GM12865 (cell line): ENCODE results near the gene NAT16.
A peak's percentile ranks its signal among the peaks of the same experiment; 100 is the strongest.

Experiments
- DNase-seq: peaks from one replicate; pipeline ENCODE4 v3.0.0; 2010; ENCODE audit warnings: low read depth
- H3K4me3 ChIP-seq: 2 replicates; pipeline ENCODE4 v1.5.1; 2011; ENCODE audit warnings: mild to moderate bottlenecking, low read depth, low read length, control low read depth
- CTCF ChIP-seq: IDR thresholded peaks from 2 replicates; pipeline ENCODE4 v1.5.1; 2011; ENCODE audit warnings: low read length, control low read depth, low read depth, inconsistent platforms; ENCODE audit not compliant: insufficient read depth; ENCODE audit errors: missing control alignments

NAT16 gene

DNA sequence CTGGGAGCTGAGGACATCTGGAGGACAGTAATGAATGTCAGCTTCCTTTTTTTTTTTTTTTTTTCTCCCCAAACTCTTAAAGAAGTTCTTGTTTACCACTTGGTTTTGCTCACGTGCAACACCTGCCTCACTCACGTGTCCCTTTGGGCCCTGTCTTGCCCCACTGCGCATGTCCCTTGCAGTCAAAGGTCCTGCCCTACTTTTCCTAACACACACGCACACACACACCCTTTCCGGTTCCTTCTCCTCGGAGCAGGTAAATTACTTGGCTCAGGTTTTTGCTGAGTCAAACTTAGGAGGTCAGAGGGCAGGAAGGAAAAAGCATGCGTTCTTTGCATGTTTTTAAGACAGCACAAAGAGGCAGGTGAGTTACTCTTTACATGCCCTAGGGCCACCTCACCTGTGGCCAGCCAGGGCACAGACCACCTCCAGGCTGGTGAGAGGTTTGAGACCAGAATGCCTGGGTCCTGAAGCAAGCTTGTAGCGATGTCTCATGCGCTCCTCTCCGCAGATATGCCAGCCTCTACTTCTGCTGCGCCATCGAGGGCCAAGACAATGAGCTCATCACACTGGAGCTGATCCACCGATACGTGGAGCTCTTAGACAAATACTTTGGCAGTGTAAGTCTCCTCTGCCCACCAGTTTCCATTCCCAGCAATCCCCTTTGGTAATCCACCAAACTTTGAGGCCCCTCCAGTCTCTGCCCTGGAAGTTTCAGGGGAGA, 23.1 kb downstream of the NAT16 start:
- no peak for TF ChIP-seq CTCF
- H3K4me3 ChIP-seq = no peak overlapping the region
- DNase-seq = no peak

DNA sequence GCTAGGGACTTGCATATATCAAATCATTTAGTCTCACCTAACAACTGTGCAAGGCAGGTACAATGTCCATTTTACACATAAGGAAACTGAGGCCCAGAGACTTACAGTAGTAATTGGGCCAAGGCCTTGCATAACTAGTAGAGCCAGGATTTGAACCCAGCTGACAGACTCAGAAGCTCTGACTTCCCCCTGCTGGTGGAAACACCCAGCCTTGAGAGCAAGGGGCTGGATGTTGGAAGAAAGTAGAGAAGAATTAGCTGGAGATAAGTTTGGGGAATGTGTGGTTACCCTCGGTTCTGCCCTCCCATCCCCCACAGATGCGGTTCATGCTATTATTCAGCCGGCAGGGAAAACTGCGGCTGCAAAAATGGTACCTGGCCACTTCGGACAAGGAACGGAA, 23.8 kb downstream of the NAT16 start:
- H3K4me3 ChIP-seq = no peak overlapping the region
- no peak for DNase-seq
- no peak for TF ChIP-seq CTCF

GRCh38 chr7:101155303-101155702, 24.8 kb downstream of the NAT16 start:
- TF ChIP-seq CTCF = no peak
- no peak for DNase-seq
- H3K4me3 ChIP-seq = peak overlapping the region; percentile 81

DNA sequence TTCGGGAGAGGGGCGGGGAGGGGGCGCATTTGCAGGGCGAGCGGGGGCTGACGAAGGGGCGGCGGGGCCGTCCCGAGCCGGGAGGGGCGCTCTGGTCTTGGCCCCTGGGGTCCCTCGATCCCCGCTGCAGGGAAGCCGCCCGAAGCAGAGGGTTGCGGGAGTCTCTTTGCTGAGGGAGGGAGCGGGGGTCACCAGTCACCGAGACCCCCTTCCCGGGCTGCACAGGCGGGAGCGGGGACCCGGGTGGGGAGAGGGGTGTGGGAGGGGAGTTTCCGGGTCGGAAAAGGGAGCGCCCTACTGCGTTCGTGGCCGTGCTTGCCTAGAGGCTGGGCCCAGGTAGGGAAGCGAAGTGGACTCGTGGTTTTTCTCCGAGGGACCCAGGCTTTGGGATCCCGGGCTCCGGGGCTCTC, 25.4 kb downstream of the NAT16 start:
- DNase-seq = no peak
- TF ChIP-seq CTCF = no peak

GRCh38 chr7:101153969-101154692, 26.0 kb downstream of the NAT16 start, which contains the start of gene AP1S1:
Gene AP1S1 (plus strand): TSS chr7:101154476. CDS start chr7:101154515, 39 bp downstream.
- TF ChIP-seq CTCF = no peak
- H3K4me3 ChIP-seq = peak within 1 kb of the TSS; percentile 81
- peak; percentile 98 for DNase-seq

More for the DNA sequence above, 25.4 kb downstream of the NAT16 start:
- H3K4me3 ChIP-seq = peak overlapping the region; percentile 81

DNA sequence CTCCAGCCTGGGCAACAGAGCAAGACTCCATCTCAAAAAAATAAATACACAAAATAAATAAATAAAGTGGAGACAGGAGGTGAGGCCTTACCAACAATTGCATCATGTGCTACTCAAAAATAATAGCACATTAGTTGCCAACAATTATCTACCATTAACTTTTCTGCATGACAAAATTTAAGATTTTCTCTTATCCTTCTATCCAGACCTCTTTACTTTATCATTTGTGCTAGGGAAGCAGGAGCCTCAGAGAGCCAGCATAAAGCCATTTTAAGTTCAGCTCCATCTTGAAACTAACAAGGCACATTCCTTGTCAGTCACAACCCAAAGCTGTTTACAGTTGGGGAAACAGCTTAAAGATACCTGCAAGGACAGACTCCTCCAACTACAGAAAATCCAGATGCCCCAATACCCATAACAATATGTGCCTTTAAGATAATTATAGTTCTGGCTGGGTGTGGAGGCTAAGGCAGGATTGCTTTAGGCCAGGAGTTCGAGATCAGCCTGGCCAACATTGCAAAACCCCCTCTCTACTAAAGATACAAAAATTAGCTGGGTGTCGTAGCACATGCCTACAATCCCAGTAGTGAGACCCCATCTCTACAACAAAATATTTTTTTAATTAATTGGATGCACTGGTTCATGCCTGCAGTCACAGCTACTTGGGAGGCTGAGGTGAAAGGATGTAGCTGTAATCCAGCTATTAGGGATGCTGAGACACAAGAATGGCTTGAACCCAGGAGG, 28.0 kb downstream of the NAT16 start:
- DNase-seq = no peak
- TF ChIP-seq CTCF = no peak
- H3K4me3 ChIP-seq = no peak overlapping the region
